D721Med (cell line): ENCODE results near the gene TMPRSS4.

ENCODE experiments used
- DNase-seq: peaks from one replicate; pipeline ENCODE4 v3.0.0; 2011; ENCODE audit warnings: low spot score; ENCODE audit not compliant: insufficient read length
- FAIRE-seq: peaks from 2 replicates; lab custom pipeline; 2011; peaks lifted over from hg19 to GRCh38; lab: Jason Lieb, UNC
- CTCF ChIP-seq: IDR thresholded peaks from 2 replicates; pipeline ENCODE4 v1.5.1; 2012; ENCODE audit warnings: mild to moderate bottlenecking, control low read depth; ENCODE audit not compliant: insufficient read depth; ENCODE audit errors: missing control alignments

The TMPRSS4 gene

DNA sequence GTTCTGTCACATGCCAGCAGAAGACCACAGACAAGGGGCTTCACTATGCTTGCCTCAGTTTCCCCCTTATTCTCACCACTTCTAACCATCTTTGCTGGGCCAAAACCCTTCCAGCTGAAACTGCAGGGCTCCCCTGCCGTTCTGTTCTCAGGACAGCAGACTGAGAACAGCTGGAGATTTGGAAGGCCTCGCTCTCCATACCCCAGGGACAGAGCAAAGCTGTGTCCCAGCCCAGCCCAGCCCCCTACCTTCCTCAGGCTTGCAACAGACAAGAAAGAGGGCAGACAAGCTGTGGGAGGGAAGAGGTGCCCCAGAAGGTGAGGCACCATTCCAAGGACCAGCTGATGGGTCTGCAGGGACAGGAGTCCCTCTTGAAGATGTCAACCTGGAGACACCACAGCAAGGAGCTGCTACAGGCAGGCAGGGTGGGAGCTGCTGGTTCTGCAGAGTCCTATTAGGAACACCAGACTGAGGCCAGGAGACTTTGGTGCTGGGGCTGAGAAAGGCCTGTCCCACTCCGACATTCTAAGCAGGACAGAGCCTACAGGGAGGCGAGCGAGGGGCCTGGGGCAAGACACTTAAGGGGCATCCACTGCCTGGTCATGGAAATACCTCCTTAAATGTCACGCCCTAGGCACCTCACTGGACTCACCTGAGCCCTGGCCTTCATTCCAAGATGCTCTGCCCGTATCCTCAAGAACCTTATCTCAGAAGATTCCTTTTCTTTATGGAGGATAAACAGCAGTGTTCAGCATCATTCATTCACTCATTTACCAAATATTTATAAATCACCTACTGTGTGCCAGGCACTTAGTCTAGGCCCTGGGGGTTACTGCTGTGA, 92.6 kb downstream of the TMPRSS4 start:
- DNase-seq (no peak), FAIRE-seq (no peak)
- no peak for TF ChIP-seq CTCF

DNA sequence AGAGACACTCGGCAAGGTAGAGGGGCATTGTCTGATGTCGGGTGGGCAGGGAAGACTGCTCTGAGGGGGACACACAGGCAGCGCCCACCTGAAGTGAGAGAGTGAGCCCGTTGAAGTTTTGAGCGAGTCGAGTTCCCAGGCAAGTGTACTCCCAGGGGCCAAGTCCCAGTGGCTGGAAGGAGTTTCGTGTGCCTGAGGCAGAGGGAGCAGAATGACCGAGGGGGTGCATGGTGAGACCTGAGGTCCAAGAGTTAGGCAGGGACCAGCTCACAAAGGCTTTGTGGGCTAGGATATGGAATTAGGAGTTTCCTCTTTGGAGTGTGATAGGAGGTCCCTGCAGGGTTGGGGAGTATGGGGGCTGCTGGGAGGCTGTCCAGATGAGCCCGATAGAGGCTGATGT, 93.4 kb downstream of the TMPRSS4 start:
- FAIRE-seq (no peak), DNase-seq (no peak)
- no peak for TF ChIP-seq CTCF

GRCh38 chr11:118170882-118171268, 94.0 kb downstream of the TMPRSS4 start:
- DNase-seq (no peak), FAIRE-seq (no peak)
- TF ChIP-seq CTCF, result no peak
